ENCODE results near the gene CPXM2.

GRCh38 chr10:123912871-123913270, 21.3 kb upstream of the CPXM2 start:
- TF ChIP-seq CTCF (IDR thresholded peaks at IDR 0.05 in 2 of 3, conservative IDR thresholded peaks at IDR 0.05 in 1 of 3; ENCODE audit: control insufficient read depth in 2 of 3, extremely low read depth in 1 of 3, insufficient read depth in 1 of 3, low read depth in 3 of 3, low read length in 3 of 3) (no peak), ZNF274 (IDR thresholded peaks at IDR 0.05; ENCODE audit: insufficient read depth, insufficient read length) (no peak), POLR2A (IDR thresholded peaks at IDR 0.05; ENCODE audit: low read depth, low read length) (no peak), EP300 (IDR thresholded peaks at IDR 0.05; ENCODE audit: borderline replicate concordance in 1 of 2, control insufficient read depth in 1 of 2, low read depth in 2 of 2, low read length in 2 of 2) (no peak), SPI1 (IDR thresholded peaks at IDR 0.05; ENCODE audit: borderline replicate concordance, insufficient read depth, low read depth, low read length) (no peak), REST (IDR thresholded peaks at IDR 0.05; ENCODE audit: low read depth, low read length) (no peak), HDAC6 (IDR thresholded peaks at IDR 0.05; ENCODE audit: unreplicated experiment) (no peak)
